IPS-18a (cell line): ENCODE results near the gene ZNF367.

ENCODE experiments used
- H3K27ac ChIP-seq: one replicate; pipeline ENCODE4 v1.5.1; 2013; ENCODE audit warnings: low read length
- H3K27me3 ChIP-seq: one replicate; pipeline ENCODE4 v1.6.1; 2013; ENCODE audit warnings: mild to moderate bottlenecking, low read length; ENCODE audit not compliant: control insufficient read depth, insufficient read depth
- H3K36me3 ChIP-seq: one replicate; pipeline ENCODE4 v1.6.1; 2013; ENCODE audit warnings: low read depth, low read length; ENCODE audit not compliant: control insufficient read depth
- H3K4me1 ChIP-seq: one replicate; pipeline ENCODE4 v1.6.1; 2013; ENCODE audit warnings: low read depth, low read length; ENCODE audit not compliant: control insufficient read depth
- H3K4me3 ChIP-seq: one replicate; pipeline ENCODE4 v1.5.1; 2013; ENCODE audit warnings: low read length
- H3K9ac ChIP-seq: one replicate; pipeline ENCODE4 v1.6.1; 2013; ENCODE audit warnings: mild to moderate bottlenecking, low read length, moderate library complexity
- H3K9me3 ChIP-seq: one replicate; pipeline ENCODE4 v1.6.1; 2013; ENCODE audit warnings: low read depth, low read length; ENCODE audit not compliant: control insufficient read depth

The ZNF367 gene

GRCh38 chr9:96436063-96436455 lies 17.9 kb upstream of the ZNF367 start:
- no peak overlapping the region for H3K4me3 ChIP-seq
- no peaks in the 10 kb centered on the region for H3K4me1 ChIP-seq
- H3K27ac ChIP-seq: no peak overlapping the region
- H3K36me3 ChIP-seq: no peaks in the 10 kb centered on the region
- no peaks in the 10 kb centered on the region for H3K9me3 ChIP-seq
- no peak overlapping the region for H3K9ac ChIP-seq
- no peaks in the 10 kb centered on the region for H3K27me3 ChIP-seq

GRCh38 chr9:96435345-96435744 lies 17.2 kb upstream of the ZNF367 start:
- Histone ChIP-seq H3K4me3 (no peak overlapping the region), H3K27ac (no peak overlapping the region), H3K4me1 (no peaks in the 10 kb centered on the region), H3K36me3 (no peaks in the 10 kb centered on the region), H3K27me3 (no peaks in the 10 kb centered on the region), H3K9me3 (no peaks in the 10 kb centered on the region), H3K9ac (no peak overlapping the region)

- Histone ChIP-seq H3K36me3 (no peaks in the 10 kb centered on the region), H3K9me3 (no peaks in the 10 kb centered on the region), H3K27ac (no peak overlapping the region), H3K27me3 (no peaks in the 10 kb centered on the region), H3K4me3 (no peak overlapping the region), H3K9ac (no peak overlapping the region), H3K4me1 (no peaks in the 10 kb centered on the region)
These were observed 12.2 kb upstream of the ZNF367 start for GRCh38 chr9:96430377-96430776.

GRCh38 chr9:96429732-96430131 lies 11.6 kb upstream of the ZNF367 start:
- no peak overlapping the region for H3K9ac ChIP-seq
- no peak overlapping the region for H3K4me3 ChIP-seq
- no peaks in the 10 kb centered on the region for H3K36me3 ChIP-seq
- no peaks in the 10 kb centered on the region for H3K9me3 ChIP-seq
- no peaks in the 10 kb centered on the region for H3K27me3 ChIP-seq
- no peak overlapping the region for H3K27ac ChIP-seq
- no peaks in the 10 kb centered on the region for H3K4me1 ChIP-seq

- H3K27me3 ChIP-seq: no peaks in the 10 kb centered on the region
- H3K9ac ChIP-seq: no peak overlapping the region
- no peak overlapping the region for H3K27ac ChIP-seq
- H3K4me1 ChIP-seq: peaks cover 8% of the 10 kb centered on the region
- H3K4me3 ChIP-seq: no peak overlapping the region
- H3K36me3 ChIP-seq: no peaks in the 10 kb centered on the region
- no peaks in the 10 kb centered on the region for H3K9me3 ChIP-seq
These were observed 7.5 kb upstream of the ZNF367 start for GRCh38 chr9:96425500-96426169.

- Histone ChIP-seq H3K27ac (no peak overlapping the region), H3K9ac (no peak overlapping the region), H3K4me3 (no peak overlapping the region), H3K36me3 (no peaks in the 10 kb centered on the region), H3K9me3 (no peaks in the 10 kb centered on the region), H3K4me1 (peaks cover 20% of the 10 kb centered on the region), H3K27me3 (no peaks in the 10 kb centered on the region)
These were observed 5.8 kb upstream of the ZNF367 start for GRCh38 chr9:96423985-96424336.

- Histone ChIP-seq H3K27me3 (no peaks in the 10 kb centered on the region), H3K9ac (no peak overlapping the region), H3K36me3 (no peaks in the 10 kb centered on the region)
These were observed 5.3 kb upstream of the ZNF367 start for GRCh38 chr9:96423322-96423984.

GRCh38 chr9:96420468-96421219 lies 2.5 kb upstream of the ZNF367 start:
- Histone ChIP-seq H3K4me1 (peaks cover 25% of the 10 kb centered on the region), H3K4me3 (peak overlapping the region; percentile 87)

More at GRCh38 chr9:96423322-96423984, 5.3 kb upstream of the ZNF367 start:
- peaks cover 20% of the 10 kb centered on the region for H3K4me1 ChIP-seq
- no peak overlapping the region for H3K27ac ChIP-seq
- no peak overlapping the region for H3K4me3 ChIP-seq
- no peaks in the 10 kb centered on the region for H3K9me3 ChIP-seq

GRCh38 chr9:96419691-96419969 lies 1.5 kb upstream of the ZNF367 start:
- H3K27me3 ChIP-seq: no peaks in the 10 kb centered on the region
- peak overlapping the region; percentile 87 for H3K4me3 ChIP-seq
- no peaks in the 10 kb centered on the region for H3K9me3 ChIP-seq
- H3K9ac ChIP-seq: peak overlapping the region; percentile 85
- peaks cover 25% of the 10 kb centered on the region for H3K4me1 ChIP-seq
- H3K27ac ChIP-seq: no peak overlapping the region
- H3K36me3 ChIP-seq: no peaks in the 10 kb centered on the region

More at GRCh38 chr9:96420468-96421219, 2.5 kb upstream of the ZNF367 start:
- peak overlapping the region; percentile 40 for H3K27ac ChIP-seq
- no peaks in the 10 kb centered on the region for H3K27me3 ChIP-seq
- H3K9me3 ChIP-seq: no peaks in the 10 kb centered on the region
- peak overlapping the region; percentile 85 for H3K9ac ChIP-seq
- H3K36me3 ChIP-seq: no peaks in the 10 kb centered on the region

GRCh38 chr9:96418920-96419690 lies 935 bp upstream of the ZNF367 start:
- H3K4me1 ChIP-seq: peaks cover 25% of the 10 kb centered on the region
- peak overlapping the region; percentile 39 for H3K27ac ChIP-seq
- H3K9me3 ChIP-seq: no peaks in the 10 kb centered on the region
- no peaks in the 10 kb centered on the region for H3K27me3 ChIP-seq
- H3K9ac ChIP-seq: peak overlapping the region; percentile 85
- H3K36me3 ChIP-seq: no peaks in the 10 kb centered on the region
- peak overlapping the region; percentile 87 for H3K4me3 ChIP-seq

GRCh38 chr9:96417661-96418082 lies 498 bp downstream of the ZNF367 start:
- Histone ChIP-seq H3K36me3 (no peaks in the 10 kb centered on the region), H3K9me3 (no peaks in the 10 kb centered on the region), H3K4me1 (peaks cover 22% of the 10 kb centered on the region), H3K27ac (no peak overlapping the region), H3K4me3 (peak overlapping the region; percentile 87), H3K27me3 (no peaks in the 10 kb centered on the region), H3K9ac (peak overlapping the region; percentile 84)
